Neutrophil (primary cell): ENCODE results near the gene TMEM253.

Experiments
- H3K27ac ChIP-seq: fragments of 200-600 bp; sonication (generic); 2 replicates; pipeline ENCODE4 v1.5.1; 2016; ENCODE audit warnings: mild to moderate bottlenecking, moderate library complexity
- H3K27me3 ChIP-seq: fragments of 200-600 bp; sonication (generic); 2 replicates; pipeline ENCODE4 v1.6.0; 2016; ENCODE audit warnings: mild to moderate bottlenecking
- H3K36me3 ChIP-seq: fragments of 200-600 bp; sonication (generic); 2 replicates; pipeline ENCODE4 v1.5.1; 2017
- H3K4me1 ChIP-seq, 2 experiments: fragments of 200-600 bp in 1 of 2; sonication (generic) in 1 of 2; 1 replicate in 1 of 2; 2 replicates in 1 of 2; pipeline versions ENCODE4 v1.5.1 to v1.6.1; 2013 to 2016; ENCODE audit warnings: low read depth in 1 of 2, low read length in 1 of 2, mild to moderate bottlenecking in 1 of 2, moderate library complexity in 1 of 2; ENCODE audit not compliant: control insufficient read depth in 1 of 2, insufficient read depth in 1 of 2
- H3K4me3 ChIP-seq, 2 experiments: fragments of 200-600 bp in 1 of 2; sonication (generic) in 1 of 2; 1 replicate in 1 of 2; 2 replicates in 1 of 2; pipeline ENCODE4 v1.5.1; 2013 to 2016; ENCODE audit warnings: low read depth in 1 of 2, low read length in 1 of 2, mild to moderate bottlenecking in 1 of 2, moderate library complexity in 1 of 2
- H3K9me3 ChIP-seq: fragments of 200-600 bp; sonication (generic); 2 replicates; pipeline ENCODE4 v1.5.1; 2016
- TF ChIP-seq, protein P1 (sequence below): fragments of 200-600 bp; sonication (generic); IDR thresholded peaks from 2 replicates; pipeline ENCODE4 v1.5.1; 2016; ENCODE audit warnings: antibody characterized with exemption

TMEM253 gene

DNA sequence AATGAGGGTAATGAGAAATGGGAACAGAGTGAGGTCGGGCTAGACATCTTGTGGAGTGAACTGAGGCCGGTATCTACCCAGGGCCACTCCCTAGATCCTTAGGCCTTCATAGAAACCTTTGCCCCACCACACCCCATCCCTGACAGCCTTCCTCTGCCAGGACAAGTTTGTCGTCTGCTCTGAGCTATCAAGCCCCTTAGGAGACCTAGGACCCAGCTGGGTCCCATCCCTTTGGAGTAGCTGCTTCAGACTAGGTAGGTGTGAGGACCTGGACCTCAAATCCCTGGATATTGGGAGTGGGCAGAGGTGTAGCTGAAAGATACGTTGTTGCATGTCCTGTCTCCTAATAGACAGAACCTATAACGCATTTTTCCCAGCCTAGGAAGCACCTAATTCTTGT, at the start of gene TMEM253:
TSS of gene TMEM253 (plus strand) at position 136 of the 400 bp plus-strand sequence. CDS start 278 bp downstream, outside the sequence.
- Histone ChIP-seq H3K9me3 (no peaks in the 10 kb centered on the region), H3K36me3 (no peaks in the 10 kb centered on the region), H3K27ac (no peak within 1 kb of the TSS), H3K27me3 (peaks cover 45% of the 10 kb centered on the region), H3K4me3 (no peak within 1 kb of the TSS), H3K4me1 (peaks cover 17 to 34% of the 10 kb centered on the region in 2 experiments)
- TF ChIP-seq, protein P1, sequence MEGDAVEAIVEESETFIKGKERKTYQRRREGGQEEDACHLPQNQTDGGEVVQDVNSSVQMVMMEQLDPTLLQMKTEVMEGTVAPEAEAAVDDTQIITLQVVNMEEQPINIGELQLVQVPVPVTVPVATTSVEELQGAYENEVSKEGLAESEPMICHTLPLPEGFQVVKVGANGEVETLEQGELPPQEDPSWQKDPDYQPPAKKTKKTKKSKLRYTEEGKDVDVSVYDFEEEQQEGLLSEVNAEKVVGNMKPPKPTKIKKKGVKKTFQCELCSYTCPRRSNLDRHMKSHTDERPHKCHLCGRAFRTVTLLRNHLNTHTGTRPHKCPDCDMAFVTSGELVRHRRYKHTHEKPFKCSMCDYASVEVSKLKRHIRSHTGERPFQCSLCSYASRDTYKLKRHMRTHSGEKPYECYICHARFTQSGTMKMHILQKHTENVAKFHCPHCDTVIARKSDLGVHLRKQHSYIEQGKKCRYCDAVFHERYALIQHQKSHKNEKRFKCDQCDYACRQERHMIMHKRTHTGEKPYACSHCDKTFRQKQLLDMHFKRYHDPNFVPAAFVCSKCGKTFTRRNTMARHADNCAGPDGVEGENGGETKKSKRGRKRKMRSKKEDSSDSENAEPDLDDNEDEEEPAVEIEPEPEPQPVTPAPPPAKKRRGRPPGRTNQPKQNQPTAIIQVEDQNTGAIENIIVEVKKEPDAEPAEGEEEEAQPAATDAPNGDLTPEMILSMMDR, result no peak

DNA sequence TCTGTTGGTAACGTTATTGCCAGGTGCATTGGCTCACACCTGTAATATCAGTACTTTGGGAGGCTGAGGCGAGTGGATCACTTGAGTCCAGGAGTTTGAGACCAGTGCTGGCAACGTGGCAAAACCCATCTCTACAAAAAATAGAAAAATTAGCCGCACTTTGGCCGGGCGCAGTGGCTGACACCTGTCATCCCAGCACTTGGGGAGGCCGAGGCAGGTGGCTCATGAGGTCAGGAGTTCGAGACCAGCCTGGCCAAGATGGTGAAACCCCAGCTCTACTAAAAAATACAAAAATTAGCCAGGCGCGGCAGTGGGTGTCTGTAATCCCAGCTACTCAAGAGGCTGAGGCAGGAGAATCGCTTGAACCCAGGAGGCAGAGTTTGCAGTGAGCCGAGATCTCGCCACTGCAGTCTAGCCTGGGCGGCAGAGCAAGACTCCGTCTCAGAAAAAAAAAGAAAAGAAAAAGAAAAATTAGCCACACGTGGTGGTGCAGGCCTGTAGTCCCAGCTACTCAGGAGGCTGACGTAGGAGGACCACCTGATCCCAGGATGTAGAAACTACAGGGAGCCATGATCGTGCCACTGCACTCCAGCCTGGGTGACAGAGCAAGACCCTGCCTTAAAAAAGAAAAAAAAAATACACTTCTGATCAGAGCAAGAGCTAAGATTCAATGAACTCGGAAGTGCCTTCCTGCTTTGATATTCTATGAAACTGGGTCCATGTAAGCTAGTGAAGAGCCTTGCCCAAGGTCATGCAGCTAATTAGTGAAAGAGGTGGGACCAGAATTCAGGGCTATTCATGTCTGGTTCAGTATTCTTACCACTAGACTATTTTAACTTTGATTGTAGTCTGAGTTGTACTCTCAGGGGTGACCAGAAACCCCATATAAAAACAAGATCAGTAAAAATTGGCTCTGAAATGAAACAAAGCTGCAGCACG, 47.4 kb upstream of the TMEM253 start:
- Histone ChIP-seq H3K27me3 (no peaks in the 10 kb centered on the region), H3K9me3 (no peaks in the 10 kb centered on the region), H3K27ac (no peak overlapping the region), H3K4me3 (no peak overlapping the region), H3K36me3 (no peaks in the 10 kb centered on the region), H3K4me1 (no peaks in the 10 kb centered on the region)
- TF ChIP-seq, protein P1, result no peak

DNA sequence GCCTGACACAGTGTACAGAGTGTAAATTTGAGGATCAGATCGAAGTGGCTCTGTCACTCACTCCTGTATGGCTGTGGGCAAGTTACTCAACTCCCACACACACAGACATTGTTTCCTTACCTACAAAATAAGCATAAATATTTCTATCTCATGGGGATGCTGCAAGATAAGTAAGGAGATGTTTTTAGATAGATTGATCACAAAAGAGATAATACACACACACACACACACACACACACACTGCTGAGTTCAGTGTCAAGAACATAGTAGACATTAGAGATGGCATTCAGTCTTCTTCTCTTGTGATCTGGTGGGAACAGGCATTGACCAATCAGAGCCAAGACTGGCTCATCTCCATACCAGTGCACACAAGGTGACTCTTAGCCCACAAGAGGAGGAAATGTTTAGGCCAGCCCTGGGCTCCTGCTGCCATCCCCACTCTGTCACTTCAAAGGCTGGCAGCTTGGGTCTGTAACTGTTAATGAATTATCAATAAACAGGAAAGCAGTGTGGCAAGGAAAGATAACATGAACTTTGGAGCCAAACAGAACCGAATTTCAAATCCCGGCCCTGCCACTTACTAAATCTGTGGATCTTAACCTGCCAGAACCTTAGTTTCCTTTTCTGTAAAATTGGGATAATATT, 46.6 kb upstream of the TMEM253 start:
- no peaks in the 10 kb centered on the region for H3K27me3 ChIP-seq
- no peaks in the 10 kb centered on the region for H3K4me1 ChIP-seq
- no peak overlapping the region for H3K27ac ChIP-seq
- H3K9me3 ChIP-seq, result no peaks in the 10 kb centered on the region
- H3K36me3 ChIP-seq, result no peaks in the 10 kb centered on the region
- H3K4me3 ChIP-seq, result no peak overlapping the region
- TF ChIP-seq, protein P1, result no peak

DNA sequence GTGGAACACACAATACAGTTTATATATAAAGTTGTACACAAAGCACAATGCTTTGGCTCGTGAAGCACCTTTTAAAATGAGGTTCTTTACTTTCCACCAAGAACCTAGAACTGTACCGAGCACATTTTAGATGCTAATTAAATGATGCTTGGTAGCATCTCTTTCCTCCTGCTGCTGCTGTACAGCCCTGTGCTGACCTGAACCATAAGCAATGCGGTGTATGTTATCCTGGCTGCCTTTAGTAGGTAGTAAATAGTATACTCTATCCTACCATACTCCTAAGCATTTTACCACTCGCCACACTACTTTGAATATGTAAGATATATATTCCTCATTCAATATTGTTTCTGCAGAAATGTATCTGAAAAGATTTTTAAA, 46.1 kb upstream of the TMEM253 start:
- Histone ChIP-seq H3K27ac (no peak overlapping the region), H3K36me3 (no peaks in the 10 kb centered on the region), H3K27me3 (peaks cover under 1% of the 10 kb centered on the region), H3K4me3 (no peak overlapping the region), H3K9me3 (no peaks in the 10 kb centered on the region), H3K4me1 (no peaks in the 10 kb centered on the region)
- TF ChIP-seq, protein P1, result no peak

DNA sequence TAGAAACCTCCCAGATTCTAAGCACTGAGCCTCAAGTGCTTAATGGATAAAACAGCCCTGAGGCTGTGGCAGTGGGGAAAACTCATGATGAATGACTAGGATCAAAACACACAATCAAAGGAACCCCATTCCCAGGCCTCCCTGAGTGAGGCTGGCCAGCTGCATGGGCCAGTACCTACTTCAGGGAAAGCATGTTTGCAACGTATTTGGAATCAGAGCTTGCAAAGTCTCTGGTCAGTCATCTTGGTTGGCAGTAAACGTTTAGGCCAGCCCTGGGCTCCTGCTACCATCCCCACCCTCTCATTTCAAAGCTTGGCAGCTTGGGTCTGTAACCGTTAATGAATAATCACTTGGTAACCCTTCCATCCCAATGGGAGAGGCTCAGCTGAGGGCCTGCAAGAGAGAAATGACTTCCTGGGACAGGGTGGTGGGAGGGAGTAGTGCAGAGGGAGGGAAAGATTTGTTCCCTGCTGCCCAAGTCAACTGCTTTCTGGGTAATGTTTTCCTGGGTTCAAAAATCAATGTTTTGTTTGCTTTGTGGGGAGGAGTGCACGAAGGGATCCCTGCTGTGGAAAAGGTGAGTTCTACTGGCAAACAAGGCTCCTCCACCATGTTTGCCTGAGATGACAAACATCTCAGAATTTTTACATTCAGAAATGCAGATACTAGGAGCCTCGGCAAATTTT, 45.3 kb upstream of the TMEM253 start:
- Histone ChIP-seq H3K36me3 (no peaks in the 10 kb centered on the region), H3K27me3 (peaks cover 7% of the 10 kb centered on the region), H3K4me1 (no peaks in the 10 kb centered on the region), H3K27ac (no peak overlapping the region), H3K4me3 (no peak overlapping the region), H3K9me3 (no peaks in the 10 kb centered on the region)
- TF ChIP-seq, protein P1, result no peak
